ENCODE results near the gene MFSD6. TPM values are rescaled to one million over a fixed set of nuclear protein-coding genes. Genes with fewer than 3 reads are reported as not detected.
A peak's percentile ranks its signal among the peaks of the same experiment; 100 is the strongest.

MFSD6 gene
- total RNA-seq, 5 donors from 2014 or later (not counting 1 experiment from before 2014, with no cell fraction given): 42.3 to 47.4 (median 44.4) TPM

- peak overlapping the region; percentile 96 for H3K27ac ChIP-seq (ENCODE audit: low read length)
- ChIA-PET POLR2A (interaction anchor here (0.6 to 1.2 kb wide), 11 partner anchors 9 to 645 kb away, joined by 3 to 14 read pairs (median 4); partner anchors contain the start of genes NEMP2 (in 1 of the 2) and OSGEPL1 (in 1 of the 2)), CTCF (interaction anchor here in 1 of 2 donors (0.7 to 1.2 kb wide), 5 partner anchors 30 to 645 kb away, joined by 3 read pairs; partner anchors contain the start of gene OSGEPL1)
- DNase-seq: peak in 21 of 35 experiments; percentile 57 to 88 (median 80)
- H3K4me3 ChIP-seq (ENCODE audit: control insufficient read depth in 1 of 2, extremely low read depth in 1 of 2, low read length in 1 of 2): peak overlapping the region; percentile 64 to 83
- WGBS (ENCODE audit: insufficient coverage): 4% methylated on average over 7 of the region's 11 CpGs
- peaks cover 25 to 26% of the 10 kb centered on the region in 2 experiments for H3K4me1 ChIP-seq (ENCODE audit: control insufficient read depth in 1 of 2, extremely low read depth in 1 of 2, insufficient read depth in 2 of 2, low read length in 2 of 2)
- H3K4me1 Mint-ChIP-seq: peaks cover 33 to 39% (median 38%) of the 10 kb centered on the region in 3 donors
- no peaks in the 10 kb centered on the region for H3K36me3 ChIP-seq (ENCODE audit: control insufficient read depth in 2 of 2, extremely low read depth in 1 of 2, insufficient read depth in 1 of 2, low read length in 1 of 2)
- no peaks in the 10 kb centered on the region for H3K36me3 Mint-ChIP-seq
- H3K9me3 ChIP-seq: no peaks in the 10 kb centered on the region
- H3K9me3 Mint-ChIP-seq: no peaks in the 10 kb centered on the region
- peaks cover 0 to 2% of the 10 kb centered on the region in 2 experiments for H3K27me3 ChIP-seq (replicated peaks in 1 of 2; ENCODE audit: control insufficient read depth in 2 of 2, extremely low read depth in 1 of 2, insufficient read depth in 2 of 2, low read length in 1 of 2)
- ATAC-seq (replicated peaks in 1 of 4): peak; percentile 43 to 79 (median 48)
- H3K27ac Mint-ChIP-seq: no peak overlapping the region
- H3K27me3 Mint-ChIP-seq: no peaks in the 10 kb centered on the region
- peak overlapping the region; percentile 85 to 87 (median 86) for H3K4me3 Mint-ChIP-seq
Observed at GRCh38 chr2:190407246-190407661, 901 bp upstream of the MFSD6 start.

- peak overlapping the region; percentile 96 for H3K27ac ChIP-seq (ENCODE audit: low read length)
- DNase-seq (peak; percentile 63 to 88 (median 79)), ATAC-seq (replicated peaks in 1 of 4) (peak; percentile 59 to 80 (median 75))
- Mint-ChIP-seq H3K9me3 (no peaks in the 10 kb centered on the region), H3K27me3 (no peaks in the 10 kb centered on the region), H3K27ac (peak overlapping the region; percentile 94 to 96), H3K36me3 (peaks cover 6% of the 10 kb centered on the region), H3K4me3 (peak overlapping the region; percentile 87 to 88 (median 87)), H3K4me1 (peaks cover 48 to 53% (median 53%) of the 10 kb centered on the region in 3 donors)
- H3K27me3 ChIP-seq (replicated peaks in 1 of 2; ENCODE audit: control insufficient read depth in 2 of 2, extremely low read depth in 1 of 2, insufficient read depth in 2 of 2, low read length in 1 of 2): peaks cover 0 to 2% of the 10 kb centered on the region in 2 experiments
- H3K36me3 ChIP-seq (ENCODE audit: control insufficient read depth in 2 of 2, extremely low read depth in 1 of 2, insufficient read depth in 1 of 2, low read length in 1 of 2): no peaks in the 10 kb centered on the region
- H3K9me3 ChIP-seq: no peaks in the 10 kb centered on the region
- peak overlapping the region; percentile 83 to 85 for H3K4me3 ChIP-seq (ENCODE audit: control insufficient read depth in 1 of 2, extremely low read depth in 1 of 2, low read length in 1 of 2)
- POLR2A ChIA-PET: no interaction called here
- peaks cover 31 to 36% of the 10 kb centered on the region in 2 experiments for H3K4me1 ChIP-seq (ENCODE audit: control insufficient read depth in 1 of 2, extremely low read depth in 1 of 2, insufficient read depth in 2 of 2, low read length in 2 of 2)
- CTCF ChIA-PET: no interaction called here
- under 1% methylated on average over 22 of the region's 54 CpGs for WGBS (ENCODE audit: insufficient coverage)
Observed at GRCh38 chr2:190408538-190409271, 550 bp downstream of the MFSD6 start.

- H3K4me3 ChIP-seq (ENCODE audit: control insufficient read depth in 1 of 2, extremely low read depth in 1 of 2, low read length in 1 of 2): peak overlapping the region; percentile 83 to 85
- peaks cover 31 to 40% of the 10 kb centered on the region in 2 experiments for H3K4me1 ChIP-seq (ENCODE audit: control insufficient read depth in 1 of 2, extremely low read depth in 1 of 2, insufficient read depth in 2 of 2, low read length in 2 of 2)
- Mint-ChIP-seq H3K27ac (peak overlapping the region; percentile 94 to 96), H3K4me1 (peaks cover 54 to 61% (median 60%) of the 10 kb centered on the region in 3 donors), H3K9me3 (no peaks in the 10 kb centered on the region), H3K27me3 (no peaks in the 10 kb centered on the region), H3K4me3 (peak overlapping the region; percentile 87 to 88 (median 87)), H3K36me3 (peaks cover 6% of the 10 kb centered on the region)
- peak overlapping the region; percentile 96 for H3K27ac ChIP-seq (ENCODE audit: low read length)
- ChIA-PET POLR2A (interaction anchor here (0.6 to 1.1 kb wide), 3 partner anchors 71 to 243 kb away, joined by 3 read pairs; partner anchors contain the start of gene NEMP2 (in 1 of the 2)), CTCF (no interaction called here)
- peaks cover 0 to 2% of the 10 kb centered on the region in 2 experiments for H3K27me3 ChIP-seq (replicated peaks in 1 of 2; ENCODE audit: control insufficient read depth in 2 of 2, extremely low read depth in 1 of 2, insufficient read depth in 2 of 2, low read length in 1 of 2)
- ATAC-seq (replicated peaks in 1 of 4) (no peak), DNase-seq (no peak)
- H3K36me3 ChIP-seq (ENCODE audit: control insufficient read depth in 2 of 2, extremely low read depth in 1 of 2, insufficient read depth in 1 of 2, low read length in 1 of 2): no peaks in the 10 kb centered on the region
- 29% methylated on average over 1 of the region's 2 CpGs for WGBS (ENCODE audit: insufficient coverage)
- H3K9me3 ChIP-seq: no peaks in the 10 kb centered on the region
Observed at GRCh38 chr2:190409616-190410015, 1.5 kb downstream of the MFSD6 start.

DNA sequence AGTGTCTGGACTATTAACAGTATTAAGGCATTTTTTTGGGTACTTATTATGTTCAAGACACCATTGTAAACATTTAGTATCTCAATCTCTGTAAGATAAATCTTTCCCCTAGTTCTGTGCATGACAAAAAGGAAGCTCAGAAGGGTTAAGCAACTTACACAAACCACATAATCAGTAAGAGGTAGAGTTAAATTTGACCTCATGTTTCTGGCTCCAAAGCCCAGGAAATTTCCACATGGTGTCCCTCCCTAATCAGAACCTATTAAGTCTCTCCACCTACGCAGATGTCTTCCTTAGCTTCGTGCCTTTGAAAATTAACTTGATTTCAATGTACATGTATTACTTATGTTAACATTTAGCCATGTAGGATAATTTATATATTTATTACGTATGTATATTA lies 2.0 kb downstream of the MFSD6 start:
- peak overlapping the region; percentile 96 for H3K27ac ChIP-seq (ENCODE audit: low read length)

DNA sequence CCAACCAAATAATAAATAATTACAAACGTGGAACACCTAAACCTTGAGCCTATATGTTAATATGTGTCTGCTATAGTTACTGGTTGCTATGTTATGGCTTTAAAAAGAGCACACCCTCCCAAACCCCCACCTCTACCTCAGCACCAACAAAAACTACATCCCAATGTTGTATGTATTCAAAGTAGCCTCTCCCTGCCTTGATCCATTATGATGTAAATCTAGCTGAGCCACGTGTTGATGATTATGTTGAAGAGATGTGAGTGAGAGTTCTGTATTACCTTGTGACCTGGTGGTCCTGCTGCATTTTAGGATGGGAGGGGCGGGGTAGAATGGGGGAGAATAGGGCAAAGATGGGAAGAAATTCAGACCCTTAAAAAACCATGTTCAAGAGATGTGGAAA lies 4.8 kb downstream of the MFSD6 start:
- peaks cover 44 to 53% of the 10 kb centered on the region in 2 experiments for H3K4me1 ChIP-seq (ENCODE audit: control insufficient read depth in 1 of 2, extremely low read depth in 1 of 2, insufficient read depth in 2 of 2, low read length in 2 of 2)
- no peak overlapping the region for H3K27ac ChIP-seq (ENCODE audit: low read length)

More for the DNA sequence above, 2.0 kb downstream of the MFSD6 start:
- WGBS (ENCODE audit: insufficient coverage): no CpG with 5 or more reads among the region's 3 CpGs
- H3K9me3 ChIP-seq: no peaks in the 10 kb centered on the region
- H3K4me3 Mint-ChIP-seq: peak overlapping the region; percentile 87 to 88 (median 87)
- no peaks in the 10 kb centered on the region for H3K27me3 Mint-ChIP-seq
- ATAC-seq (replicated peaks in 1 of 4): no peak
- H3K27ac Mint-ChIP-seq: peak overlapping the region; percentile 94 to 96
- H3K4me1 ChIP-seq (ENCODE audit: control insufficient read depth in 1 of 2, extremely low read depth in 1 of 2, insufficient read depth in 2 of 2, low read length in 2 of 2): peaks cover 34 to 41% of the 10 kb centered on the region in 2 experiments
- ChIA-PET CTCF (no interaction called here), POLR2A (interaction anchor here (0.5 to 1.1 kb wide), 5 partner anchors 37 to 450 kb away, joined by 3 read pairs; partner anchors contain the start of gene NEMP2 (in 1 of the 2))
- peaks cover 0 to 2% of the 10 kb centered on the region in 2 experiments for H3K27me3 ChIP-seq (replicated peaks in 1 of 2; ENCODE audit: control insufficient read depth in 2 of 2, extremely low read depth in 1 of 2, insufficient read depth in 2 of 2, low read length in 1 of 2)
- no peak for DNase-seq
- H3K9me3 Mint-ChIP-seq: no peaks in the 10 kb centered on the region
- H3K36me3 ChIP-seq (ENCODE audit: control insufficient read depth in 2 of 2, extremely low read depth in 1 of 2, insufficient read depth in 1 of 2, low read length in 1 of 2): no peaks in the 10 kb centered on the region
- peaks cover 54 to 63% (median 63%) of the 10 kb centered on the region in 3 donors for H3K4me1 Mint-ChIP-seq
- peaks cover 6% of the 10 kb centered on the region for H3K36me3 Mint-ChIP-seq
- no peak overlapping the region for H3K4me3 ChIP-seq (ENCODE audit: control insufficient read depth in 1 of 2, extremely low read depth in 1 of 2, low read length in 1 of 2)

GRCh38 chr2:190413421-190413820 lies 5.3 kb downstream of the MFSD6 start:
- H3K27ac ChIP-seq (ENCODE audit: low read length): no peak overlapping the region
- H3K27me3 ChIP-seq (replicated peaks in 1 of 2; ENCODE audit: control insufficient read depth in 2 of 2, extremely low read depth in 1 of 2, insufficient read depth in 2 of 2, low read length in 1 of 2): no peaks in the 10 kb centered on the region
- H3K4me3 ChIP-seq (ENCODE audit: control insufficient read depth in 1 of 2, extremely low read depth in 1 of 2, low read length in 1 of 2): no peak overlapping the region
- peak overlapping the region in 1 of 2 donors; percentile 6 for H3K27ac Mint-ChIP-seq
- H3K9me3 Mint-ChIP-seq: no peaks in the 10 kb centered on the region
- H3K36me3 Mint-ChIP-seq: peaks cover 14% of the 10 kb centered on the region
- peaks cover 82 to 88% (median 84%) of the 10 kb centered on the region in 3 donors for H3K4me1 Mint-ChIP-seq
- ATAC-seq (replicated peaks in 1 of 4): no peak
- H3K36me3 ChIP-seq (ENCODE audit: control insufficient read depth in 2 of 2, extremely low read depth in 1 of 2, insufficient read depth in 1 of 2, low read length in 1 of 2): peaks cover 0 to 5% of the 10 kb centered on the region in 2 donors
- DNase-seq: no peak
- peak overlapping the region in 1 of 3 donors; percentile 54 for H3K4me3 Mint-ChIP-seq
- WGBS (ENCODE audit: insufficient coverage): 72% methylated on average over 4 of the region's 4 CpGs
- POLR2A ChIA-PET: interaction anchor here in 1 of 2 donors (0.5 to 1.3 kb wide), 3 partner anchors 27 to 92 kb away, joined by 3 to 4 read pairs (median 3); no protein-coding TSS in a partner anchor
- H3K4me1 ChIP-seq (ENCODE audit: control insufficient read depth in 1 of 2, extremely low read depth in 1 of 2, insufficient read depth in 2 of 2, low read length in 2 of 2): peaks cover 46 to 53% of the 10 kb centered on the region in 2 experiments
- CTCF ChIA-PET: no interaction called here
- no peaks in the 10 kb centered on the region for H3K27me3 Mint-ChIP-seq
- no peaks in the 10 kb centered on the region for H3K9me3 ChIP-seq

More for the DNA sequence above, 4.8 kb downstream of the MFSD6 start:
- Histone ChIP-seq H3K9me3 (no peaks in the 10 kb centered on the region), H3K36me3 (ENCODE audit: control insufficient read depth in 2 of 2, extremely low read depth in 1 of 2, insufficient read depth in 1 of 2, low read length in 1 of 2) (peaks cover 0 to under 1% of the 10 kb centered on the region in 2 donors), H3K4me3 (ENCODE audit: control insufficient read depth in 1 of 2, extremely low read depth in 1 of 2, low read length in 1 of 2) (no peak overlapping the region), H3K27me3 (replicated peaks in 1 of 2; ENCODE audit: control insufficient read depth in 2 of 2, extremely low read depth in 1 of 2, insufficient read depth in 2 of 2, low read length in 1 of 2) (no peaks in the 10 kb centered on the region)
- ChIA-PET CTCF (no interaction called here), POLR2A (interaction anchor here in 1 of 2 donors (0.5 to 1.3 kb wide), 3 partner anchors 28 to 92 kb away, joined by 3 to 4 read pairs (median 3); no protein-coding TSS in a partner anchor)
- H3K27me3 Mint-ChIP-seq: no peaks in the 10 kb centered on the region
- H3K4me3 Mint-ChIP-seq: peak overlapping the region in 2 of 3 donors; percentile 18 to 54
- no peak overlapping the region for H3K27ac Mint-ChIP-seq
- H3K36me3 Mint-ChIP-seq: peaks cover 11% of the 10 kb centered on the region
- DNase-seq: no peak
- no peaks in the 10 kb centered on the region for H3K9me3 Mint-ChIP-seq
- ATAC-seq (replicated peaks in 1 of 4): no peak
- peaks cover 77 to 83% (median 80%) of the 10 kb centered on the region in 3 donors for H3K4me1 Mint-ChIP-seq
- WGBS (ENCODE audit: insufficient coverage): 100% methylated on average over 1 of the region's 3 CpGs
